Measurements from ENCODE around the gene PEPD. TPM values are rescaled to one million over a fixed set of nuclear protein-coding genes. Genes with fewer than 3 reads are reported as not detected.

Gene PEPD
- total RNA-seq, 4 donors from 2014 or later: 40.1 to 61.4 (median 53.4) TPM

DNA sequence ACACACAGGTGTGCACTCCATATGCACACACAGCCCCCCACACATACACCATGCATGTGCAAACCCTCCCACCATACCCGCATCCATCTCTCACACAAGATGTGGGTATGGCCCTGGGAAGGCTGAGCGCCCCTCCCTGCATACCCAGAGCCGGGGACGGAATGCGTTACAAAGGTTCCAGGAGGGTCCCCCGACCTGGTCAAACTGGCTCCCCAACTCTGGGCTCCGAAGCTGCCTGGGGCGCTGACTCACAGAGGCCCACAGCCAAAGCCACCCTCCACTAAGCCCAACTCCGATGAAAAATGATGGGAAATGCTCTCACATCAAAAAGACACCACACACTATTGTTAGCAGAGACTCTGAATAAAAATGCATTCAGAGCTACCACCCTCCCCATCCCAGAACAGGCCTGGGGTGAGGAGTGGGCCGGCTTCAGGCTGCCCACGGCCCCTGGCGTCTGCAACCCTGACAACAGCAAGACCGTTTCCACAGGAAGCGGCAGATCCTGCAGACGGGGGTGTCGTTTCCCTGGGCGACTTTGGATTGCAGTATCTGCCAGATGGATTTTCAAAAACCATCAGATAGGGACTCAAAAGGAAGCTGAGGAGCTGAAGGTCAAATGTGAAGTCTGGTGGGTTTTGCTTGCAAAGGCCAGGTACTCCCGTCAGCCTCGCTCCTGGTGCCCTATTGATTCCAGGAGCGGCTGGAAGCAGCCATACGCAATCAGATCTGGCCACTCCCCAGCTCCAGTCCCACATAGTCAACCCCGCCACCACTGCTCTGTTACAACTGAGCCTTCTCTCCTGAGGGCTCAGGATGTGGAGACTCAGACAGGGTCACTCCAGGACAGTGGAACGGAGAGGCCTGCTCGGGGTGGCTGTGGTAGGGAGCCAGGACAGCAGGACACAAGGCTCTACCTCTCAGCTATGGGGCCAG lies 14.3 kb downstream of the PEPD start:
- no peaks in the 10 kb centered on the region for H3K27me3 ChIP-seq
- TF ChIP-seq, protein P1, sequence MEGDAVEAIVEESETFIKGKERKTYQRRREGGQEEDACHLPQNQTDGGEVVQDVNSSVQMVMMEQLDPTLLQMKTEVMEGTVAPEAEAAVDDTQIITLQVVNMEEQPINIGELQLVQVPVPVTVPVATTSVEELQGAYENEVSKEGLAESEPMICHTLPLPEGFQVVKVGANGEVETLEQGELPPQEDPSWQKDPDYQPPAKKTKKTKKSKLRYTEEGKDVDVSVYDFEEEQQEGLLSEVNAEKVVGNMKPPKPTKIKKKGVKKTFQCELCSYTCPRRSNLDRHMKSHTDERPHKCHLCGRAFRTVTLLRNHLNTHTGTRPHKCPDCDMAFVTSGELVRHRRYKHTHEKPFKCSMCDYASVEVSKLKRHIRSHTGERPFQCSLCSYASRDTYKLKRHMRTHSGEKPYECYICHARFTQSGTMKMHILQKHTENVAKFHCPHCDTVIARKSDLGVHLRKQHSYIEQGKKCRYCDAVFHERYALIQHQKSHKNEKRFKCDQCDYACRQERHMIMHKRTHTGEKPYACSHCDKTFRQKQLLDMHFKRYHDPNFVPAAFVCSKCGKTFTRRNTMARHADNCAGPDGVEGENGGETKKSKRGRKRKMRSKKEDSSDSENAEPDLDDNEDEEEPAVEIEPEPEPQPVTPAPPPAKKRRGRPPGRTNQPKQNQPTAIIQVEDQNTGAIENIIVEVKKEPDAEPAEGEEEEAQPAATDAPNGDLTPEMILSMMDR (IDR thresholded peaks at IDR 0.05): no peak
- no peak for TF ChIP-seq POLR2A (IDR thresholded peaks at IDR 0.05)
- no peaks in the 10 kb centered on the region for H3K9me3 ChIP-seq
- peak overlapping the region in 1 of 4 donors; percentile 55 for H3K27ac ChIP-seq
- H3K4me3 ChIP-seq: no peak overlapping the region
- DNase-seq: no peak
- intact Hi-C loops (cut with DNase I): no loop called here
- peaks cover 0 to 48% (median 0%) of the 10 kb centered on the region in 3 donors for H3K36me3 ChIP-seq
- peaks cover 10 to 48% (median 26%) of the 10 kb centered on the region in 3 donors for H3K4me1 ChIP-seq
- WGBS, 2 donors: 44 to 54% methylated on average over 8 to 19 of the region's 24 CpGs

DNA sequence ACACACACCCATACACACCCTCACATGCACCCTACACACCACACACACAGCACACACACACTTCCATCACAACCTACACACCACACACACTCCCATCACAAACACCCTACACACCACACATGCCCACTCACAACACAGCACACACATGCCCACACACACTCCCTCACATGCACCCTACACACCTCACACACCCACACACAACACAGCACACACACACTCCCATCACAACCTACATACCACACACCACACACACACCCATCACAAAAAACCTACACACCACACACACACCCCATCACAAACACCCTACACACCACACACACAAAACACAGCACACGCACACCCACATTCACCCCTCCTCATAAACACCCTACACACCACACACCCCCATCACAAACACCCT lies 15.1 kb downstream of the PEPD start:
- no peak overlapping the region for H3K4me3 ChIP-seq
- DNase-seq: no peak
- H3K9me3 ChIP-seq: no peaks in the 10 kb centered on the region
- peaks cover 10 to 48% (median 26%) of the 10 kb centered on the region in 3 donors for H3K4me1 ChIP-seq
- WGBS, 2 donors: 94% methylated on average over 1 of the region's 1 CpG
- no peaks in the 10 kb centered on the region for H3K27me3 ChIP-seq
- intact Hi-C loops (cut with DNase I): no loop called here
- H3K36me3 ChIP-seq: peaks cover 0 to 48% (median 0%) of the 10 kb centered on the region in 3 donors
- H3K27ac ChIP-seq: no peak overlapping the region
- TF ChIP-seq, protein P1 (IDR thresholded peaks at IDR 0.05): no peak
- no peak for TF ChIP-seq POLR2A (IDR thresholded peaks at IDR 0.05)

DNA sequence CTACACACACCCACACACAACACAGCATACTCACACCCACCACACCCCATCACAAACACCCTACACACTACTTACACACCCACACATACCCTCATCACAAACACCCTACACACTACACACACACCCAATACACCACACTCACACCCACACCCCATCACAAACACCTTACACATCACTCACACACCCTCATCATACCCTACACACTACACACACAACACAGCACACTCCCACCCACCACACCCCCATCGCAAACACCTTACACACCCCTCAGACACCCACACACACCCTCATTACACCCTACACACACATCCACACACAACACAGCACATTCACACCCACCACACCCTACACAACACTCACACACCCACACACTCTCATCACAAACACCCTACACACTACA lies 15.8 kb downstream of the PEPD start:
- Histone ChIP-seq H3K27me3 (no peaks in the 10 kb centered on the region), H3K4me3 (no peak overlapping the region), H3K36me3 (peaks cover 0 to 49% (median 0%) of the 10 kb centered on the region in 3 donors), H3K4me1 (peaks cover 10 to 46% (median 26%) of the 10 kb centered on the region in 3 donors), H3K27ac (no peak overlapping the region), H3K9me3 (no peaks in the 10 kb centered on the region)
- intact Hi-C loops (cut with DNase I): no loop called here
- DNase-seq: no peak
- WGBS, 2 donors: 89 to 100% methylated on average over 1 of the region's 1 CpG
- TF ChIP-seq, protein P1 (IDR thresholded peaks at IDR 0.05): no peak
- TF ChIP-seq POLR2A (IDR thresholded peaks at IDR 0.05): no peak

DNA sequence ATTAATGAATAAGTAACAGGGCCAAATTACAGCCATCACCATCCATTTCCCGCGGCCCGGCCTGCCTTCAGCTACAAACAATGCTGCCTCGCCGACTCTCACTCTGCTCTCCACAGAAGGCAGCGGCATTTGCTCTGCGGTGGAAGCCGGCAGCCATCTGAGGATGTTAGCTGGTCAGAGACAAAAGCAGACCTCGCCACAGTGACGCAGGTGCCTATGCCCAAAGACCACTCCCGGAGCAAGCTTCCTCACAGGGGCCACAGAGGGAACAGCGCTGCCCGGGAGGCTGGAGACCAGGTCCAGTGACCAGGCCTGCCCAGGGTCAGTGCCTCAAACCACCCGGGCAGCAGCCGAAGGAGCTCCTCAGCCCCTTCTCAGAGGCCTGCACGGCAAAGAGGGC lies 16.4 kb downstream of the PEPD start:
- intact Hi-C loops (cut with DNase I): no loop called here
- Histone ChIP-seq H3K27me3 (no peaks in the 10 kb centered on the region), H3K27ac (no peak overlapping the region), H3K4me3 (no peak overlapping the region), H3K36me3 (peaks cover 0 to 49% (median 0%) of the 10 kb centered on the region in 3 donors), H3K4me1 (peaks cover 10 to 40% (median 26%) of the 10 kb centered on the region in 3 donors), H3K9me3 (no peaks in the 10 kb centered on the region)
- no peak for DNase-seq
- 82 to 91% methylated on average over 2 to 4 of the region's 16 CpGs for WGBS, 2 donors
- TF ChIP-seq, protein P1 (IDR thresholded peaks at IDR 0.05): no peak
- TF ChIP-seq POLR2A (IDR thresholded peaks at IDR 0.05): no peak

DNA sequence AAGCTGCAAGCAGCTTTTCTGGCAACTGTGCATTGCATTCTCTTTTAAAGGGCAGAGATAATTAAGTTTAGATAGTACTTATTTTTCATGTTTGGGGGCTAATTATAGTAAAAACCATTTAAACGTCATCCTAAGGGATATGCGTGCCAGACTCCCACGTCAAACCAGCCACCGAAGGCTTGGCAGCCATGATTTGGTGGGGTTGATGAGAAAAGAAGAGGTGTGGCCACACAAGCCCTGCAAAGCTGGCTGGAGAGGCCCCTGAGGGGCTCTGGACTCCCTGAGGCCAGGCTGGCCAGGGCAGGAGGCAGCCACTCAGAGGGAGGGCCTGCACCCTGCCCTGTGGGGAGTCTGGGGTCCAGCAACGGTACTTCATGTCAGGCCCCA lies 17.5 kb downstream of the PEPD start:
- 84 to 89% methylated on average over 4 to 5 of the region's 5 CpGs for WGBS, 2 donors

More for the DNA sequence above, 17.5 kb downstream of the PEPD start:
- no peak for TF ChIP-seq POLR2A (IDR thresholded peaks at IDR 0.05)
- TF ChIP-seq, protein P1 (IDR thresholded peaks at IDR 0.05): no peak
- DNase-seq: no peak
- Histone ChIP-seq H3K27me3 (no peaks in the 10 kb centered on the region), H3K36me3 (peaks cover 0 to 51% (median 0%) of the 10 kb centered on the region in 3 donors), H3K4me3 (no peak overlapping the region), H3K4me1 (peaks cover 3 to 29% (median 20%) of the 10 kb centered on the region in 3 donors), H3K27ac (no peak overlapping the region), H3K9me3 (no peaks in the 10 kb centered on the region)
- intact Hi-C loops (cut with DNase I): no loop called here

All from esophagus squamous epithelium (tissue), 5 donors.